GM12878 (cell line): ENCODE data around the gene EPO. TPM values are rescaled to one million over a fixed set of nuclear protein-coding genes. Genes with fewer than 3 reads are reported as not detected.

Experiments used
- ATAC-seq: fragments of 200-7000 bp; cut with Tn5 transposase; 3 replicates; pipeline ENCODE4 v1.9.1; 2020; ENCODE audit warnings: mild to moderate bottlenecking, moderate library complexity
- BruUV-seq: library from RNA; stranded (reverse); fragments of 400-500 nt; replicated peaks from 2 replicates; lab custom pipeline; 2021; lab: Mats Ljungman, UMichigan
- CTCF ChIA-PET: fragments of 300-600 bp; sonication (Branson Sonifier 250); formaldehyde crosslinking; extraction: SDS; loops from one replicate; lab custom pipeline; 2021; ENCODE audit warnings: inconsistent platforms; lab: Yijun Ruan, JAX
- POLR2A ChIA-PET: fragments of 350-600 bp; formaldehyde crosslinking; extraction: SDS; loops from one replicate; lab custom pipeline; 2021; ENCODE audit warnings: inconsistent platforms; lab: Charles Lee
- RAD21 ChIA-PET: fragments of 300-600 bp; sonication (Branson Sonifier 250); formaldehyde crosslinking; loops from one replicate; lab custom pipeline; 2023; ENCODE audit warnings: antibody characterized with exemption; ENCODE audit not compliant: unreplicated experiment; lab: Charles Lee
- SMC1A ChIA-PET: fragments of 300-600 bp; sonication (Branson Sonifier 250); formaldehyde crosslinking; loops from one replicate; lab custom pipeline; 2023; ENCODE audit not compliant: unreplicated experiment, uncharacterized antibody; lab: Charles Lee
- DNase-seq: peaks from one replicate; pipeline ENCODE4 v3.0.0-alpha.2; 2011; ENCODE audit warnings: low read depth, low spot score
- FAIRE-seq: peaks from 3 replicates; lab custom pipeline; 2011; peaks lifted over from hg19 to GRCh38; lab: Jason Lieb, UNC
- H2AFZ ChIP-seq: 2 replicates; pipeline ENCODE4 v1.6.0; 2011; ENCODE audit warnings: low read depth, low read length, control low read depth; ENCODE audit not compliant: control insufficient read depth
- H3K27ac ChIP-seq: 2 replicates; pipeline ENCODE4 v1.5.1; 2011; ENCODE audit warnings: control low read depth; ENCODE audit not compliant: control insufficient read depth, insufficient read depth
- H3K27me3 ChIP-seq, 2 experiments: replicated peaks in 1 of 2; 2 replicates each; pipeline versions ENCODE4 v1.6.0 to v1.6.1; 2011; ENCODE audit warnings: low read length in 1 of 2; ENCODE audit not compliant: control insufficient read depth in 2 of 2, insufficient read depth in 2 of 2
- H3K36me3 ChIP-seq, 2 experiments: 2 replicates each; pipeline ENCODE4 v1.5.1; 2011; ENCODE audit warnings: low read length in 1 of 2; ENCODE audit not compliant: control insufficient read depth in 2 of 2, insufficient read depth in 2 of 2
- H3K4me1 ChIP-seq: 2 replicates; pipeline ENCODE4 v1.6.1; 2011; ENCODE audit warnings: mild to moderate bottlenecking, low read length, moderate library complexity, mixed read lengths; ENCODE audit not compliant: control insufficient read depth, insufficient read depth
- H3K4me2 ChIP-seq: 2 replicates; pipeline ENCODE4 v1.6.0; 2011; ENCODE audit warnings: control low read depth; ENCODE audit not compliant: control insufficient read depth, insufficient read depth
- H3K4me3 ChIP-seq: fragments of 200-600 bp; sonication (generic); 2 replicates; pipeline ENCODE4 v1.5.1; 2016
- H3K79me2 ChIP-seq: 2 replicates; pipeline ENCODE4 v1.6.0; 2011; ENCODE audit warnings: low read length; ENCODE audit not compliant: control insufficient read depth, insufficient read depth
- H3K9ac ChIP-seq: 2 replicates; pipeline ENCODE4 v1.8.0; 2011; ENCODE audit warnings: low read length, control low read depth, mixed read lengths; ENCODE audit not compliant: control insufficient read depth, insufficient read depth
- H3K9me3 ChIP-seq: replicated peaks from 3 replicates; pipeline ENCODE4 v1.5.1; 2011; ENCODE audit warnings: mild to moderate bottlenecking, low read length; ENCODE audit not compliant: control insufficient read depth, insufficient read depth
- H4K20me1 ChIP-seq: 2 replicates; pipeline ENCODE4 v1.6.0; 2011; ENCODE audit not compliant: control insufficient read depth, insufficient read depth
- ATF2 ChIP-seq: IDR thresholded peaks from 2 replicates; pipeline ENCODE4 v1.6.1; 2012; ENCODE audit warnings: low read length, inconsistent platforms
- BCL11A ChIP-seq: IDR thresholded peaks from 2 replicates; pipeline ENCODE4 v1.6.1; 2011; ENCODE audit warnings: low read depth, low read length
- BHLHE40 ChIP-seq, 2 experiments: fragments of 450-650 bp in 1 of 2; IDR thresholded peaks; 2 replicates each; pipeline ENCODE4 v1.6.1; 2011 to 2017; ENCODE audit warnings: low read depth in 2 of 2, borderline replicate concordance in 1 of 2, improper control_type of control experiment in 1 of 2, low read length in 1 of 2, mild to moderate bottlenecking in 1 of 2
- CHD1 ChIP-seq: IDR thresholded peaks from 2 replicates; pipeline ENCODE4 v1.6.1; 2012; ENCODE audit warnings: low read depth, low read length, improper control_type of control experiment
- EGR1 ChIP-seq, 2 experiments: IDR thresholded peaks; 1 replicate in 1 of 2; 2 replicates in 1 of 2; pipeline ENCODE4 v1.6.1; 2011 to 2012; ENCODE audit warnings: low read depth in 2 of 2, low read length in 2 of 2, borderline replicate concordance in 1 of 2, mild to moderate bottlenecking in 1 of 2, moderate library complexity in 1 of 2
- MTA2 ChIP-seq: fragments of 450-650 bp; IDR thresholded peaks from 2 replicates; pipeline ENCODE4 v1.6.1; 2016; ENCODE audit warnings: low read depth, mild to moderate bottlenecking, moderate library complexity
- NKRF ChIP-seq: fragments of 450-650 bp; conservative IDR thresholded peaks from 2 replicates; pipeline ENCODE4 v1.6.1; 2017; ENCODE audit warnings: mild to moderate bottlenecking, moderate library complexity
- PAX8 ChIP-seq: fragments of 450-650 bp; IDR thresholded peaks from 2 replicates; pipeline ENCODE4 v1.6.1; 2017; ENCODE audit warnings: mild to moderate bottlenecking, moderate library complexity
- POU2F2 ChIP-seq: IDR thresholded peaks from 3 replicates; pipeline ENCODE4 v1.6.1; 2011; ENCODE audit warnings: low read depth, mild to moderate bottlenecking, low read length, borderline replicate concordance
- RCOR1 ChIP-seq: conservative IDR thresholded peaks from 2 replicates; pipeline ENCODE4 v1.6.1; 2012; ENCODE audit warnings: low read depth, low read length, improper control_type of control experiment
- RELA ChIP-seq: fragments of 450-650 bp; IDR thresholded peaks from 2 replicates; pipeline ENCODE4 v1.8.0; 2014; ENCODE audit warnings: borderline replicate concordance; ENCODE audit not compliant: partially characterized antibody
- SUZ12 ChIP-seq: fragments of 200-600 bp; sonication (generic); IDR thresholded peaks from one replicate; pipeline ENCODE4 v1.6.1; 2018; ENCODE audit warnings: antibody characterized with exemption, mild to moderate bottlenecking; ENCODE audit not compliant: unreplicated experiment
- TCF7 ChIP-seq: IDR thresholded peaks from 2 replicates; pipeline ENCODE4 v1.6.1; 2014; ENCODE audit warnings: antibody characterized with exemption, borderline replicate concordance
- ZNF622 ChIP-seq: fragments of 450-650 bp; IDR thresholded peaks from 2 replicates; pipeline ENCODE4 v1.6.1; 2017; ENCODE audit warnings: mild to moderate bottlenecking, inconsistent platforms
- ZZZ3 ChIP-seq: IDR thresholded peaks from 2 replicates; pipeline ENCODE4 v1.6.1; 2011; ENCODE audit warnings: low read depth; ENCODE audit not compliant: control insufficient read depth, insufficient read length
- WGBS: methylation state at CpG from one replicate; pipeline ENCODE4 v1.1.6; 2016; ENCODE audit warnings: low lambda C conversion rate; ENCODE audit not compliant: insufficient replicate concordance, insufficient coverage; ENCODE audit errors: missing lambda C conversion rate; 5-methylcytosine and 5-hydroxymethylcytosine counted together
- in situ Hi-C: fragments of 300-500 bp; cut with MboI; formaldehyde crosslinking; loops from 9 replicates; pipeline ENCODE4 v1.14.3; 2018; ENCODE audit warnings: mixed read lengths
- intact Hi-C: fragments of 100-400 bp; cut with micrococcal nuclease; formaldehyde crosslinking; loops from one replicate; pipeline ENCODE4 v1.14.2; 2022; ENCODE audit not compliant: unreplicated experiment
- polyA plus RNA-seq, 11 experiments: library from polyadenylated mRNA; depleted of rRNA in 4 of 11; unstranded in 6 of 11; stranded (reverse) in 5 of 11; fragments of >200 nt; fragmentation: Nextera tagmentation in 4 of 11; fragmentation: Illumina TruSeq in 1 of 11; extraction: Ambion mirVana in 4 of 11; extraction: Trizol in 1 of 11; gene quantifications; 1 replicate in 1 of 11; 2 replicates in 10 of 11; pipeline versions ENCODE4 v1.2.1 to v1.2.3, GENCODE V29; 2011 to 2016; ENCODE audit warnings: inconsistent platforms in 2 of 11, missing spikeins in 2 of 11, low read depth in 1 of 11
- total RNA-seq, 4 experiments: library from RNA; depleted of rRNA in 3 of 4; stranded (reverse); fragments of >200 nt in 3 of 4; fragmentation: Illumina TruSeq in 1 of 4; extraction: Trizol in 1 of 4; gene quantifications; 2 replicates each; pipeline versions ENCODE4 v1.2.1 to v1.2.3, GENCODE V29; 2013 to 2021

Gene EPO
- total and polyA plus RNA-seq, 10 of the 15 experiments (the other 5 are each of a cell fraction or from before 2014, with no cell fraction given) = 0.06 to 0.19 TPM; not detected in 8

- TF ChIP-seq BHLHE40 (IDR thresholded peaks at IDR 0.05; ENCODE audit: borderline replicate concordance in 1 of 2, low read depth in 2 of 2, low read length in 1 of 2) (peak; percentile 80 to 89; a peak in 3 of 4 replicates), ATF2 (no peak)
- TF ChIP-seq, all 136 proteins: peak for 47
Measured at GRCh38 chr7:100705753-100706671, 14.3 kb upstream of the EPO start, which contains the start of gene POP7 (continued).

GRCh38 chr7:100706672-100707311 lies 13.5 kb upstream of the EPO start:
- Histone ChIP-seq H3K9me3 (no peaks in the 10 kb centered on the region), H3K9ac (peak overlapping the region; percentile 94), H3K4me2 (peak overlapping the region; percentile 91), H4K20me1 (no peaks in the 10 kb centered on the region)
- in situ Hi-C loops = loop anchor here (10.0 kb wide), 1 partner anchor 148 kb away; the partner anchor contains the start of gene SLC12A9
- 66% methylated on average over 34 of the region's 34 CpGs for WGBS
- no TSS peak for BruUV-seq
- TF ChIP-seq ZZZ3 (no peak), MTA2 (no peak), NKRF (no peak), RCOR1 (no peak), BCL11A (no peak), ZNF622 (no peak), RELA (no peak), TCF7 (no peak), PAX8 (no peak), EGR1 (IDR thresholded peaks at IDR 0.05; ENCODE audit: borderline replicate concordance in 1 of 2, low read depth in 2 of 2, low read length in 2 of 2) (no peak), SUZ12 (no peak), CHD1 (no peak), POU2F2 (no peak)
- TF ChIP-seq, all 136 proteins: peak for 0
- intact Hi-C loops = loop anchor here (5.0 kb wide), 1 partner anchor 74 kb away; no protein-coding TSS in a partner anchor
- H2AFZ ChIP-seq = no peak overlapping the region; the same call in 1 of the 2 replicates
- peak overlapping the region; percentile 97 for H3K4me3 ChIP-seq
- ChIA-PET CTCF (interaction anchor here (2.6 to 6.1 kb wide), 6 partner anchors 13 to 145 kb away, joined by 13 to 134 read pairs (median 40); partner anchors contain the start of genes GIGYF1 and SLC12A9), SMC1A (interaction anchor here (1.5 to 3.1 kb wide), 2 partner anchors 11 to 122 kb away, joined by 14 to 28 read pairs; partner anchors contain the start of genes FBXO24, GIGYF1 and LRCH4), RAD21 (interaction anchor here (0.7 to 2.8 kb wide), 4 partner anchors 16 to 484 kb away, joined by 3 to 21 read pairs (median 8); partner anchors contain the start of gene SLC12A9), POLR2A (interaction anchor here (1.6 to 2.3 kb wide), 3 partner anchors 14 to 278 kb away, joined by 4 to 26 read pairs (median 16); partner anchors contain the start of genes FBXO24, GIGYF1, LRCH4 and ZCWPW1)
- no peak for ATAC-seq
- peaks cover 0 to 5% of the 10 kb centered on the region in 2 experiments; a peak in 2 of 4 replicates for H3K36me3 ChIP-seq
- H3K4me1 ChIP-seq = peaks cover 13% of the 10 kb centered on the region
- no peak for DNase-seq
- H3K27me3 ChIP-seq = no peaks in the 10 kb centered on the region
- H3K79me2 ChIP-seq = peaks cover 18% of the 10 kb centered on the region
- peak overlapping the region; percentile 93 for H3K27ac ChIP-seq
- no peak for FAIRE-seq
